Heart left ventricle (tissue), 13 donors: ENCODE results near the gene SLC25A13.

ENCODE experiments used
- POLR2A ChIP-seq, 2 donors: fragments of 450-650 bp; IDR thresholded peaks; one replicate each; pipeline ENCODE4 v1.6.1; 2017; ENCODE audit warnings: antibody characterized with exemption in 2 of 2, mild to moderate bottlenecking in 2 of 2, moderate library complexity in 2 of 2
- TF ChIP-seq, protein P1 (sequence below), 12 donors: fragments of 200-600 bp; sonication (generic) in 4 of 12; IDR thresholded peaks; one replicate each; pipeline versions ENCODE4 v1.5.0 to v1.8.0; 2018 to 2022; ENCODE audit warnings: antibody characterized with exemption in 12 of 12, mild to moderate bottlenecking in 5 of 12
- donor health status: ischemic (EF 13 %, LVEDD 7.1; RV severe dilation, severe dysfunction).
- donor health status: DM: no; HTN: yes; CAD: no.
- donor health status: DM: no; HTN: no; CAD: no.
- donor health status: ischemic (EF 25% LVEDD 6.9; RV normal size, moderate dysfunction).
- donor health status: ischemic (EF 25% LVEDD 5.7; RV mildly dilated, moderate dysfunction).
- donor health status: ischemic (EF 35%, LVEDD 5.7; RV mildly dilated, moderate dysfunction).
- donor health status: nonischemic (EF 11% LVEDD 7.7; RV severe dilation, severe dysfunction).
- donor health status: DM: yes; HTN: yes; CAD: no.
- donor health status: PGD.
- donor health status: ischemic (EF 29% LVEDD 5.4; RV normal size, mild dysfunction).
- donor health status: nonischemic (EF 23%, LVEDD 6.1; RV moderate dilation, normal function).

DNA sequence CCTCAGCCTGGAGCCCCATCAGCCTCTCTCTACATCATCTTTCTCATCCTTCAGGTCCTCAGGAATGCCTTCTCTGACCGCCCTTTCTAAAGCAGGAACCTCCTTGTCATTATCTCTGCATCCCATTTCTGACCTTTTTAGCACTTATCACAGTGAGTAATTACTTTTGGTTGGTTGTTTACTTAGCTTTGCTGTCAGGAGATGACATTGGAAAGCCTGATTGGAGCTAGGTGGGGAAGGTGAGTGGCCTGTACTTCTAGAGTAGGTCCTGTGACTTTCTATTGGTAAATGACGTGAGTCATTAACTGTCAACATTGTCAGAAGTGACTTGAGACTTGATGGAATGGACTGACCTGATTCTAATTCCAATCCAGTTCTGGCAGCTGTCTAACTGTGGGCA, 9.3 kb upstream of the SLC25A13 start:
- no peak for TF ChIP-seq POLR2A (IDR thresholded peaks at IDR 0.05)
- TF ChIP-seq, protein P1, sequence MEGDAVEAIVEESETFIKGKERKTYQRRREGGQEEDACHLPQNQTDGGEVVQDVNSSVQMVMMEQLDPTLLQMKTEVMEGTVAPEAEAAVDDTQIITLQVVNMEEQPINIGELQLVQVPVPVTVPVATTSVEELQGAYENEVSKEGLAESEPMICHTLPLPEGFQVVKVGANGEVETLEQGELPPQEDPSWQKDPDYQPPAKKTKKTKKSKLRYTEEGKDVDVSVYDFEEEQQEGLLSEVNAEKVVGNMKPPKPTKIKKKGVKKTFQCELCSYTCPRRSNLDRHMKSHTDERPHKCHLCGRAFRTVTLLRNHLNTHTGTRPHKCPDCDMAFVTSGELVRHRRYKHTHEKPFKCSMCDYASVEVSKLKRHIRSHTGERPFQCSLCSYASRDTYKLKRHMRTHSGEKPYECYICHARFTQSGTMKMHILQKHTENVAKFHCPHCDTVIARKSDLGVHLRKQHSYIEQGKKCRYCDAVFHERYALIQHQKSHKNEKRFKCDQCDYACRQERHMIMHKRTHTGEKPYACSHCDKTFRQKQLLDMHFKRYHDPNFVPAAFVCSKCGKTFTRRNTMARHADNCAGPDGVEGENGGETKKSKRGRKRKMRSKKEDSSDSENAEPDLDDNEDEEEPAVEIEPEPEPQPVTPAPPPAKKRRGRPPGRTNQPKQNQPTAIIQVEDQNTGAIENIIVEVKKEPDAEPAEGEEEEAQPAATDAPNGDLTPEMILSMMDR (IDR thresholded peaks at IDR 0.05): no peak
